Activated T-cell treated with anti-CD3 and anti-CD28 coated beads, Interleukin-2, amount 50 U/mL, for 24 hours (primary cell): ENCODE results near the gene CLEC4M.
"Not testable (repeated sequence)": the region's sequence is repeated elsewhere in the genome, so short reads cannot be mapped to it uniquely, and the experiment has no call there.

Experiments
- DNase-seq: peaks from one replicate; pipeline ENCODE4 v3.0.0-alpha.2; 2020
- H3K27ac Mint-ChIP-seq: 2 replicates; pipeline ENCODE4 v1.8.0; 2020; ENCODE audit warnings: mild to moderate bottlenecking, mixed read lengths
- H3K27me3 Mint-ChIP-seq: 2 replicates; pipeline ENCODE4 v1.8.0; 2020; ENCODE audit warnings: mixed read lengths
- H3K36me3 Mint-ChIP-seq: 2 replicates; pipeline ENCODE4 v1.8.0; 2020; ENCODE audit warnings: low read depth, mixed read lengths
- H3K4me1 Mint-ChIP-seq: 2 replicates; pipeline ENCODE4 v1.8.0; 2020; ENCODE audit warnings: low read depth, mixed read lengths
- H3K4me3 Mint-ChIP-seq: 2 replicates; pipeline ENCODE4 v1.8.0; 2020; ENCODE audit warnings: mild to moderate bottlenecking, moderate library complexity, mixed read lengths
- H3K9me3 Mint-ChIP-seq: 2 replicates; pipeline ENCODE4 v1.8.0; 2020; ENCODE audit warnings: mixed read lengths

CLEC4M gene

GRCh38 chr19:7773841-7774240 is 10.8 kb downstream of the CLEC4M start:
- Mint-ChIP-seq H3K36me3 (no peaks in the 10 kb centered on the region), H3K27ac (no peak overlapping the region), H3K4me3 (no peak overlapping the region), H3K9me3 (no peaks in the 10 kb centered on the region), H3K4me1 (peaks cover 26% of the 10 kb centered on the region), H3K27me3 (peaks cover 34% of the 10 kb centered on the region)
- no peak for DNase-seq

- H3K4me3 Mint-ChIP-seq: no peak overlapping the region
- DNase-seq: no peak
- H3K27me3 Mint-ChIP-seq: peaks cover 35% of the 10 kb centered on the region
- no peaks in the 10 kb centered on the region for H3K9me3 Mint-ChIP-seq
- H3K4me1 Mint-ChIP-seq: peaks cover 26% of the 10 kb centered on the region
- H3K27ac Mint-ChIP-seq: no peak overlapping the region
- no peaks in the 10 kb centered on the region for H3K36me3 Mint-ChIP-seq
These were observed 12.7 kb downstream of the CLEC4M start for GRCh38 chr19:7775761-7776160.

GRCh38 chr19:7778081-7778480 is 15.0 kb downstream of the CLEC4M start:
- Mint-ChIP-seq H3K36me3 (no peaks in the 10 kb centered on the region), H3K27me3 (peaks cover 46% of the 10 kb centered on the region), H3K4me3 (no peak overlapping the region), H3K9me3 (no peaks in the 10 kb centered on the region), H3K27ac (no peak overlapping the region), H3K4me1 (peaks cover 7% of the 10 kb centered on the region)
- no peak for DNase-seq

GRCh38 chr19:7779631-7780486 is 16.8 kb downstream of the CLEC4M start:
- no peak overlapping the region for H3K27ac Mint-ChIP-seq
- H3K36me3 Mint-ChIP-seq: no peaks in the 10 kb centered on the region
- H3K27me3 Mint-ChIP-seq: peaks cover 61% of the 10 kb centered on the region
- no peaks in the 10 kb centered on the region for H3K9me3 Mint-ChIP-seq
- no peak overlapping the region for H3K4me3 Mint-ChIP-seq
- no peak for DNase-seq
- H3K4me1 Mint-ChIP-seq: no peaks in the 10 kb centered on the region

GRCh38 chr19:7781157-7781556 is 18.1 kb downstream of the CLEC4M start:
- DNase-seq: peak; percentile 9
- H3K4me1 Mint-ChIP-seq: no peaks in the 10 kb centered on the region

GRCh38 chr19:7783991-7784423 is 21.0 kb downstream of the CLEC4M start:
- Mint-ChIP-seq H3K27ac (no peak overlapping the region), H3K27me3 (peaks cover 78% of the 10 kb centered on the region), H3K4me3 (no peak overlapping the region), H3K4me1 (peaks cover 4% of the 10 kb centered on the region), H3K9me3 (peaks cover 3% of the 10 kb centered on the region), H3K36me3 (no peaks in the 10 kb centered on the region)
- peak; percentile 23 for DNase-seq

More at GRCh38 chr19:7781157-7781556, 18.1 kb downstream of the CLEC4M start:
- Mint-ChIP-seq H3K27ac (no peak overlapping the region), H3K4me3 (no peak overlapping the region), H3K27me3 (peaks cover 64% of the 10 kb centered on the region), H3K9me3 (peaks cover 3% of the 10 kb centered on the region), H3K36me3 (no peaks in the 10 kb centered on the region)

GRCh38 chr19:7784856-7785255 is 21.8 kb downstream of the CLEC4M start:
- H3K36me3 Mint-ChIP-seq: no peaks in the 10 kb centered on the region
- H3K27me3 Mint-ChIP-seq: peaks cover 83% of the 10 kb centered on the region
- H3K4me1 Mint-ChIP-seq: peaks cover 10% of the 10 kb centered on the region
- H3K9me3 Mint-ChIP-seq: peaks cover 3% of the 10 kb centered on the region
- no peak overlapping the region for H3K4me3 Mint-ChIP-seq
- no peak overlapping the region for H3K27ac Mint-ChIP-seq
- DNase-seq: no peak

GRCh38 chr19:7787141-7787540 is 24.1 kb downstream of the CLEC4M start:
- Mint-ChIP-seq H3K27me3 (peaks cover 72% of the 10 kb centered on the region), H3K4me1 (peaks cover 10% of the 10 kb centered on the region), H3K36me3 (no peaks in the 10 kb centered on the region), H3K27ac (no peak overlapping the region), H3K4me3 (no peak overlapping the region), H3K9me3 (peaks cover 3% of the 10 kb centered on the region)
- peak; percentile 31 for DNase-seq

GRCh38 chr19:7787602-7788177 is 24.6 kb downstream of the CLEC4M start:
- Mint-ChIP-seq H3K4me1 (peaks cover 10% of the 10 kb centered on the region), H3K4me3 (no peak overlapping the region), H3K9me3 (peaks cover 3% of the 10 kb centered on the region), H3K27ac (no peak overlapping the region), H3K36me3 (no peaks in the 10 kb centered on the region), H3K27me3 (peaks cover 74% of the 10 kb centered on the region)
- DNase-seq: no peak

- Mint-ChIP-seq H3K4me3 (no peak overlapping the region), H3K9me3 (peaks cover 3% of the 10 kb centered on the region), H3K27me3 (peaks cover 68% of the 10 kb centered on the region), H3K4me1 (peaks cover 10% of the 10 kb centered on the region), H3K27ac (no peak overlapping the region), H3K36me3 (no peaks in the 10 kb centered on the region)
- DNase-seq: no peak
These were observed 25.3 kb downstream of the CLEC4M start for GRCh38 chr19:7788178-7788932.

- H3K4me3 Mint-ChIP-seq: no peak overlapping the region
- no peaks in the 10 kb centered on the region for H3K36me3 Mint-ChIP-seq
- H3K27me3 Mint-ChIP-seq: peaks cover 63% of the 10 kb centered on the region
- peaks cover 5% of the 10 kb centered on the region for H3K9me3 Mint-ChIP-seq
- H3K27ac Mint-ChIP-seq: no peak overlapping the region
- H3K4me1 Mint-ChIP-seq: peaks cover 10% of the 10 kb centered on the region
- no peak for DNase-seq
These were observed 25.9 kb downstream of the CLEC4M start for GRCh38 chr19:7788933-7789323.

GRCh38 chr19:7789447-7789846 is 26.4 kb downstream of the CLEC4M start:
- DNase-seq: peak; percentile 55
- H3K4me3 Mint-ChIP-seq: no peak overlapping the region
- peaks cover 63% of the 10 kb centered on the region for H3K27me3 Mint-ChIP-seq
- no peak overlapping the region for H3K27ac Mint-ChIP-seq
- H3K36me3 Mint-ChIP-seq: no peaks in the 10 kb centered on the region
- peaks cover 5% of the 10 kb centered on the region for H3K9me3 Mint-ChIP-seq
- H3K4me1 Mint-ChIP-seq: peaks cover 10% of the 10 kb centered on the region

GRCh38 chr19:7790416-7790815 is 27.4 kb downstream of the CLEC4M start:
- no peaks in the 10 kb centered on the region for H3K36me3 Mint-ChIP-seq
- peaks cover 10% of the 10 kb centered on the region for H3K4me1 Mint-ChIP-seq
- peaks cover 5% of the 10 kb centered on the region for H3K9me3 Mint-ChIP-seq
- DNase-seq: no peak
- H3K27ac Mint-ChIP-seq: no peak overlapping the region
- peaks cover 61% of the 10 kb centered on the region for H3K27me3 Mint-ChIP-seq
- H3K4me3 Mint-ChIP-seq: no peak overlapping the region

GRCh38 chr19:7792281-7792680 is 29.2 kb downstream of the CLEC4M start:
- peaks cover 10% of the 10 kb centered on the region for H3K4me1 Mint-ChIP-seq
- H3K4me3 Mint-ChIP-seq: no peak overlapping the region
- peaks cover 3% of the 10 kb centered on the region for H3K9me3 Mint-ChIP-seq
- H3K27ac Mint-ChIP-seq: no peak overlapping the region
- H3K36me3 Mint-ChIP-seq: no peaks in the 10 kb centered on the region
- no peak for DNase-seq
- peaks cover 46% of the 10 kb centered on the region for H3K27me3 Mint-ChIP-seq

- H3K36me3 Mint-ChIP-seq, H3K9me3 Mint-ChIP-seq, DNase-seq, H3K4me1 Mint-ChIP-seq, H3K4me3 Mint-ChIP-seq, H3K27ac Mint-ChIP-seq: not testable (repeated sequence)
- H3K27me3 Mint-ChIP-seq: peaks cover 45% of the 10 kb centered on the region
These were observed 29.7 kb downstream of the CLEC4M start for GRCh38 chr19:7792701-7793100.
